Measurements from ENCODE around the gene FAM163B. TPM values are rescaled to one million over a fixed set of nuclear protein-coding genes. Genes with fewer than 3 reads are reported as not detected.

The FAM163B gene
- total RNA-seq, 1 experiment from 2014 or later: not detected

- no peak for DNase-seq
- TF ChIP-seq CTCF (IDR thresholded peaks at IDR 0.05; ENCODE audit: insufficient read depth in 1 of 2, low read depth in 1 of 2, low read length in 1 of 2, severe bottlenecking in 1 of 2, unreplicated experiment in 1 of 2): no peak
- no TSS peak for BruUV-seq (replicated peaks)
- Mint-ChIP-seq H3K4me3 (ENCODE audit: unreplicated experiment) (no peak overlapping the region), H3K27ac (ENCODE audit: unreplicated experiment) (no peak overlapping the region), H3K27me3 (ENCODE audit: insufficient read depth, unreplicated experiment) (peaks cover 20% of the 10 kb centered on the region), H3K36me3 (ENCODE audit: insufficient read depth, unreplicated experiment) (no peaks in the 10 kb centered on the region), H3K9me3 (ENCODE audit: unreplicated experiment) (no peaks in the 10 kb centered on the region), H3K4me1 (ENCODE audit: low read depth, unreplicated experiment) (no peaks in the 10 kb centered on the region)
- no peak overlapping the region for H3K4me3 ChIP-seq (ENCODE audit: low read depth, low read length)
- intact Hi-C loops (cut with micrococcal nuclease; ENCODE audit: unreplicated experiment): no loop called here
- POLR2A ChIA-PET: no interaction called here
- H3K9me3 ChIP-seq: no peaks in the 10 kb centered on the region
- H3K36me3 ChIP-seq (ENCODE audit: control insufficient read depth, insufficient read depth, low read length): no peaks in the 10 kb centered on the region
- H3K27me3 ChIP-seq (replicated peaks; ENCODE audit: control insufficient read depth, insufficient read depth, low read length): peaks cover 1% of the 10 kb centered on the region
- H3K4me1 ChIP-seq: no peaks in the 10 kb centered on the region
- CTCF ChIA-PET: no interaction called here
These were observed 38.7 kb upstream of the FAM163B start for GRCh38 chr9:133647765-133648469.

- H3K9me3 Mint-ChIP-seq (ENCODE audit: unreplicated experiment): no peaks in the 10 kb centered on the region
- H3K36me3 ChIP-seq (ENCODE audit: control insufficient read depth, insufficient read depth, low read length): no peaks in the 10 kb centered on the region
- ChIA-PET CTCF (no interaction called here), POLR2A (no interaction called here)
- no peaks in the 10 kb centered on the region for H3K9me3 ChIP-seq
- no peaks in the 10 kb centered on the region for H3K36me3 Mint-ChIP-seq (ENCODE audit: insufficient read depth, unreplicated experiment)
- no peak overlapping the region for H3K4me3 ChIP-seq (ENCODE audit: low read depth, low read length)
- TF ChIP-seq CTCF (IDR thresholded peaks at IDR 0.05; ENCODE audit: insufficient read depth in 1 of 2, low read depth in 1 of 2, low read length in 1 of 2, severe bottlenecking in 1 of 2, unreplicated experiment in 1 of 2): no peak
- peaks cover 23% of the 10 kb centered on the region for H3K27me3 Mint-ChIP-seq (ENCODE audit: insufficient read depth, unreplicated experiment)
- BruUV-seq (replicated peaks): no TSS peak
- no peak for DNase-seq
- peaks cover 1% of the 10 kb centered on the region for H3K27me3 ChIP-seq (replicated peaks; ENCODE audit: control insufficient read depth, insufficient read depth, low read length)
- intact Hi-C loops (cut with micrococcal nuclease; ENCODE audit: unreplicated experiment): no loop called here
- H3K27ac Mint-ChIP-seq (ENCODE audit: unreplicated experiment): no peak overlapping the region
- H3K4me1 Mint-ChIP-seq (ENCODE audit: low read depth, unreplicated experiment): no peaks in the 10 kb centered on the region
- H3K4me1 ChIP-seq: no peaks in the 10 kb centered on the region
- no peak overlapping the region for H3K4me3 Mint-ChIP-seq (ENCODE audit: unreplicated experiment)
These were observed 38.0 kb upstream of the FAM163B start for GRCh38 chr9:133647148-133647547.

- H3K4me1 Mint-ChIP-seq (ENCODE audit: low read depth, unreplicated experiment): no peaks in the 10 kb centered on the region
These were observed 36.0 kb upstream of the FAM163B start for GRCh38 chr9:133645021-133645765.

More at GRCh38 chr9:133645021-133645765, 36.0 kb upstream of the FAM163B start:
- Mint-ChIP-seq H3K36me3 (ENCODE audit: insufficient read depth, unreplicated experiment) (no peaks in the 10 kb centered on the region), H3K9me3 (ENCODE audit: unreplicated experiment) (no peaks in the 10 kb centered on the region), H3K27me3 (ENCODE audit: insufficient read depth, unreplicated experiment) (peaks cover 31% of the 10 kb centered on the region), H3K27ac (ENCODE audit: unreplicated experiment) (no peak overlapping the region), H3K4me3 (ENCODE audit: unreplicated experiment) (no peak overlapping the region)
- TF ChIP-seq CTCF (IDR thresholded peaks at IDR 0.05; ENCODE audit: insufficient read depth in 1 of 2, low read depth in 1 of 2, low read length in 1 of 2, severe bottlenecking in 1 of 2, unreplicated experiment in 1 of 2): no peak
- BruUV-seq (replicated peaks): no TSS peak
- Histone ChIP-seq H3K4me3 (ENCODE audit: low read depth, low read length) (no peak overlapping the region), H3K27me3 (replicated peaks; ENCODE audit: control insufficient read depth, insufficient read depth, low read length) (no peaks in the 10 kb centered on the region; the same call in none of the 2 replicates), H3K36me3 (ENCODE audit: control insufficient read depth, insufficient read depth, low read length) (no peaks in the 10 kb centered on the region), H3K9me3 (no peaks in the 10 kb centered on the region), H3K4me1 (no peaks in the 10 kb centered on the region)
- ChIA-PET POLR2A (no interaction called here), CTCF (no interaction called here)
- no peak for DNase-seq
- intact Hi-C loops (cut with micrococcal nuclease; ENCODE audit: unreplicated experiment): no loop called here
